ENCODE data around the gene TIMP3. TPM values are rescaled to one million over a fixed set of nuclear protein-coding genes. Genes with fewer than 3 reads are reported as not detected.

The TIMP3 gene
- polyA plus RNA-seq, 1 donor (not counting 4 experiments of a cell fraction or from before 2014, with no cell fraction given) = 34.3 TPM

DNA sequence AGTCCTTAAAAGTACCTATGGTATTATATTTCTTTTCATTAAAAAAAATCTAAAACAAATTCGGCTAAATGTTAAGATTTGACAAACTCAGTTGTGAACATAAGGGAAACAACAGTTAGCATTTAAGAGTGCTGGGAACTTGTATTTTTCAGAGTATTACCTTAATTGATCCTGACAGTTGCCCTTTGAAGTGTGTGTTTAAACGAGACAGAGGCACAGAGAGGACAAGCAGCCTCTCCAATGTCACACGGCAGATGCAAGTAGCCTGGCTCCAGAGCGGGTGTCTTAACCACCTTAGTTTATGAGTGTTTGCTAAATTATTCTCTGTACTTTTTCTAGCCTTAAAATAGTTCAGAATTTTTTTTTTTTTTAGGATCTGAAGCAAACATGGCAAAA, 80.9 kb downstream of the TIMP3 start:
- FAIRE-seq = no peak
- peaks cover 16% of the 10 kb centered on the region for H3K27me3 ChIP-seq (ENCODE audit: control insufficient read depth, extremely low read depth, insufficient read depth, low read length)
- no peaks in the 10 kb centered on the region for H3K9me1 ChIP-seq (ENCODE audit: control insufficient read depth, extremely low read depth, insufficient read depth, low read length)
- no peak overlapping the region for H3K27ac ChIP-seq (ENCODE audit: control insufficient read depth, insufficient read depth, low read length)
- H3K9me3 ChIP-seq (ENCODE audit: control insufficient read depth, low read depth, low read length) = no peaks in the 10 kb centered on the region
- H4K20me1 ChIP-seq (ENCODE audit: control insufficient read depth, extremely low read depth, insufficient read depth, low read length) = no peaks in the 10 kb centered on the region
- dilution Hi-C loops (cut with MboI; ENCODE audit: extremely low pct_ligation_motif_present, low sequenced_read_pairs) = no loop called here
- no peaks in the 10 kb centered on the region for H3K36me3 ChIP-seq (ENCODE audit: control insufficient read depth in 2 of 2, extremely low read depth in 1 of 2, insufficient read depth in 2 of 2, low read length in 2 of 2)
- no peak for DNase-seq (ENCODE audit: low read depth, low spot score)
- H3K79me2 ChIP-seq (ENCODE audit: control insufficient read depth, insufficient read depth, low read length) = no peaks in the 10 kb centered on the region
- no peak overlapping the region for H2AFZ ChIP-seq (ENCODE audit: control insufficient read depth, low read length)
- H3K4me2 ChIP-seq (ENCODE audit: control insufficient read depth, extremely low read depth, insufficient read depth, low read depth, low read length) = no peak overlapping the region
- no peak for TF ChIP-seq CTCF (optimal IDR thresholded peaks at IDR 0.05 in 1 of 3, IDR thresholded peaks at IDR 0.05 in 1 of 3, conservative IDR thresholded peaks at IDR 0.05 in 1 of 3; ENCODE audit: extremely low read depth in 1 of 3, insufficient read depth in 2 of 3, low read length in 3 of 3)
- TF ChIP-seq EZH2 (IDR thresholded peaks at IDR 0.05; ENCODE audit: low read length) = no peak
- H3K9ac ChIP-seq (ENCODE audit: control insufficient read depth, extremely low read depth, insufficient read depth, low read length) = no peak overlapping the region
- H3K4me3 ChIP-seq (ENCODE audit: control insufficient read depth in 2 of 3, extremely low read depth in 1 of 3, insufficient read depth in 2 of 3, low read depth in 1 of 3, low read length in 3 of 3) = no peak overlapping the region
- no peaks in the 10 kb centered on the region for H3K4me1 ChIP-seq (ENCODE audit: control insufficient read depth, extremely low read depth, insufficient read depth, low read length)

- H3K27ac ChIP-seq (ENCODE audit: control insufficient read depth, insufficient read depth, low read length) = no peak overlapping the region
- no peaks in the 10 kb centered on the region for H3K9me1 ChIP-seq (ENCODE audit: control insufficient read depth, extremely low read depth, insufficient read depth, low read length)
- dilution Hi-C loops (cut with MboI; ENCODE audit: extremely low pct_ligation_motif_present, low sequenced_read_pairs) = no loop called here
- FAIRE-seq (no peak), DNase-seq (ENCODE audit: low read depth, low spot score) (no peak)
- TF ChIP-seq EZH2 (IDR thresholded peaks at IDR 0.05; ENCODE audit: low read length) = no peak
- no peaks in the 10 kb centered on the region for H3K9me3 ChIP-seq (ENCODE audit: control insufficient read depth, low read depth, low read length)
- H3K27me3 ChIP-seq (ENCODE audit: control insufficient read depth, extremely low read depth, insufficient read depth, low read length) = peaks cover 11% of the 10 kb centered on the region
- H3K4me3 ChIP-seq (ENCODE audit: control insufficient read depth in 2 of 3, extremely low read depth in 1 of 3, insufficient read depth in 2 of 3, low read depth in 1 of 3, low read length in 3 of 3) = no peak overlapping the region
- H3K36me3 ChIP-seq (ENCODE audit: control insufficient read depth in 2 of 2, extremely low read depth in 1 of 2, insufficient read depth in 2 of 2, low read length in 2 of 2) = no peaks in the 10 kb centered on the region
- no peak overlapping the region for H3K4me2 ChIP-seq (ENCODE audit: control insufficient read depth, extremely low read depth, insufficient read depth, low read depth, low read length)
- H4K20me1 ChIP-seq (ENCODE audit: control insufficient read depth, extremely low read depth, insufficient read depth, low read length) = no peaks in the 10 kb centered on the region
- H3K79me2 ChIP-seq (ENCODE audit: control insufficient read depth, insufficient read depth, low read length) = no peaks in the 10 kb centered on the region
- no peaks in the 10 kb centered on the region for H3K4me1 ChIP-seq (ENCODE audit: control insufficient read depth, extremely low read depth, insufficient read depth, low read length)
- no peak overlapping the region for H3K9ac ChIP-seq (ENCODE audit: control insufficient read depth, extremely low read depth, insufficient read depth, low read length)
- no peak overlapping the region for H2AFZ ChIP-seq (ENCODE audit: control insufficient read depth, low read length)
These were observed 81.4 kb downstream of the TIMP3 start for GRCh38 chr22:32882774-32883530.
